Choroid plexus epithelial cell (primary cell): ENCODE measurements around the gene PTH2.

Experiments
- DNase-seq: peaks from one replicate; pipeline ENCODE4 v3.0.0-alpha.2; 2010; ENCODE audit warnings: low read depth
- H3K4me3 ChIP-seq: 2 replicates; pipeline ENCODE4 v1.5.1; 2011; ENCODE audit warnings: low read depth, mild to moderate bottlenecking, control low read depth, low read length, moderate library complexity
- TF ChIP-seq, protein P1 (sequence below): conservative IDR thresholded peaks from 2 replicates; pipeline ENCODE4 v1.5.1; 2011; ENCODE audit warnings: low read depth, mild to moderate bottlenecking, control low read depth, inconsistent platforms, low read length, moderate library complexity

The PTH2 gene

DNA sequence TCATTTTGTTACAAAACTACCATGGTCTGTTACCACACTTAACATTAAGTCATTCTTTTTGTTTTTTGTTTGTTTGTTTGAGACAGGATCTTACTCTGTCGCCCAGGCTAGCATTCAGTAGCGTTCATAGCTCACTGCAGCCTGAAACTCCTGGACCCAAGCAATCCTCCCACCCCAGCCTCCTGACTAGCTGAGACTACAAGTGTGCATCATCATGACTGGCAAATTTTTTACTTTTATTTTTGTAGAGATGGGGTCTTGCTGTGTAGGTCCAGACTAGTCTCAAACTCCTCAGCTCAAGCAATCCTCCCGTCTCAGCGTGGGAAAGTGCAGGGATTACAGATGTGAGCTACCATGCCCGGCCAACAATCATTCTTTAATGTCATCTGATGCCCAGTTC is 33.1 kb upstream of the PTH2 start:
- TF ChIP-seq, protein P1, sequence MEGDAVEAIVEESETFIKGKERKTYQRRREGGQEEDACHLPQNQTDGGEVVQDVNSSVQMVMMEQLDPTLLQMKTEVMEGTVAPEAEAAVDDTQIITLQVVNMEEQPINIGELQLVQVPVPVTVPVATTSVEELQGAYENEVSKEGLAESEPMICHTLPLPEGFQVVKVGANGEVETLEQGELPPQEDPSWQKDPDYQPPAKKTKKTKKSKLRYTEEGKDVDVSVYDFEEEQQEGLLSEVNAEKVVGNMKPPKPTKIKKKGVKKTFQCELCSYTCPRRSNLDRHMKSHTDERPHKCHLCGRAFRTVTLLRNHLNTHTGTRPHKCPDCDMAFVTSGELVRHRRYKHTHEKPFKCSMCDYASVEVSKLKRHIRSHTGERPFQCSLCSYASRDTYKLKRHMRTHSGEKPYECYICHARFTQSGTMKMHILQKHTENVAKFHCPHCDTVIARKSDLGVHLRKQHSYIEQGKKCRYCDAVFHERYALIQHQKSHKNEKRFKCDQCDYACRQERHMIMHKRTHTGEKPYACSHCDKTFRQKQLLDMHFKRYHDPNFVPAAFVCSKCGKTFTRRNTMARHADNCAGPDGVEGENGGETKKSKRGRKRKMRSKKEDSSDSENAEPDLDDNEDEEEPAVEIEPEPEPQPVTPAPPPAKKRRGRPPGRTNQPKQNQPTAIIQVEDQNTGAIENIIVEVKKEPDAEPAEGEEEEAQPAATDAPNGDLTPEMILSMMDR = no peak
- H3K4me3 ChIP-seq = no peak overlapping the region
- DNase-seq = no peak

DNA sequence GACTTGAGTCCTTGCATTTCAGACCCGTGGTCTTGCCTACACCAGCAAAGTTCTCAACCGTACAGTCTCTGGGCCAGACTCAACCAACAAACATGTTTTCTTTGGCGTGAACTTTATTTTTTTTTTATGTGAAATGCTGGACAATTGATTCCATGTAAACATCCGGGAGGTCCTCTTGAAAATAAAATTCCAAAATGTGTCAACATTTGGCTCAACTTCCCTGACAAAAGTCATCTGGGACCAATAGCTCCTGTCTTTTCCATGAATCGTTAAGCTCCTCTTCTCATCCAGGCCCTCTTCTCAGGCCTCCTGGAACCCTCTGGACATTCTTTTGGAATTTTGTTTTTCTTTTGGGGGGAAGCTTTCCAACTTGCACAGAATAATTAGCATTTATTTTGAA is 32.5 kb upstream of the PTH2 start:
- no peak overlapping the region for H3K4me3 ChIP-seq
- TF ChIP-seq, protein P1 = no peak
- no peak for DNase-seq

DNA sequence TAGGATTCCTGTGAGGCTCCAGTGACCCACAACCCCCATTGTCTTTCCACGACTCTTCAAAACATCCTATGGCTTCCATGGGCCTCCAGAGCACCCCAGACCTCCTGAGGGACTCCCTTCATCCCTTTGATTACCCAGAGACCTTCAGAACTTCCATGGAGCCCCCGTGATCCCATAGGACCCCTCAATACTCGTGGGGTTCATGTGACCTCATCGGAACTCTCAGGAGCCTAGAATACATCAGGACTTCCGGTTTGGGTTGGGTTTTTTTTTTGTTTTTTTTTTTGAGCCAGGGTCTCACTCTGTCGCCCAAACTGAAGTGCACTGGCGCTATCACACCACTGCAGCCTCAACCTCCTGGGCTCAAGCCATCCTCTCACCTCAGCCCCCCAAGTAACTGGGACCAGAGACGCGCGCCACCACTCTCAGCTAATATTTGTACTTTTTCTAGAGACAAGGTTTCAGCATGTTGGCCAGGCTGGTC is 30.6 kb upstream of the PTH2 start:
- DNase-seq = no peak
- TF ChIP-seq, protein P1 = no peak
- H3K4me3 ChIP-seq = peak overlapping the region; percentile 84

DNA sequence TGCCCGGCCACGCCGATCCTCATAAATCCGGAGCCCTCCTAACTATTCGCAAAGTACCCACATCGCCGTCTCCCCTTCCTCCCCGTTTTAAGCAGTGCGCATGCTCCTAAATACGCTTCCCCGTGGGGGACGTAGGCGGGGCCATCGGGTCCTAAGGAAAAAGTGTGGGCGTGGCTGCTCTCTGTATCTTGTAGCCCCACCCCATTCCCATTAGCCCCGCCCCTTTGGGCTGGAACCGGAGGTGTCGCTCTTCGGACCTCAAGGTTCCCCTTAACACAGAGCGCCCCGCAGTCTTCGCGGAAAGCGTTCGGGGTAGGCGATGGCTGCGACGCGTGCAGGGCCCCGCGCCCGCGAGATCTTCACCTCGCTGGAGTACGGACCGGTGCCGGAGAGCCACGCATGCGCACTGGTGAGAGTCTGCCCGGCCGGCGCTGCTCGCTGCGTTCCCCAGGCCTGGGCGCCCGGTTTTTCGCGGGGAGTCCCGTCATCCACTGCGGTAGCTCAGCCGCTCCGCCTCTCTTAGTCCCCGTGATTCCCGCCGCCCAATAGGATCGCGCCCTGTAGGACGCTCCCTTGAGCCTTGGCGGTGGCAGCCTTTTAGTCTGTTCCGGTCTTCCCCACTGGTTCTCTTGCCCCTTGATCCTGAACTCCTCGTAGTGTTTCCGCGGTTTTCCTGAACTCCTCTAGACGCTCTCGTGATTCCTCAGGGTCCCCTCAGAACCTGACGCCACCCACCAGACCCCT is 29.9 kb upstream of the PTH2 start, which contains the start of gene ALDH16A1:
Gene ALDH16A1 (plus strand): TSS at position 213 of the 744 bp plus-strand sequence. CDS start 107 bp downstream, at position 320.
- H3K4me3 ChIP-seq = peak within 1 kb of the TSS; percentile 84
- peak; percentile 99 for DNase-seq
- TF ChIP-seq, protein P1 = peak; percentile 8

DNA sequence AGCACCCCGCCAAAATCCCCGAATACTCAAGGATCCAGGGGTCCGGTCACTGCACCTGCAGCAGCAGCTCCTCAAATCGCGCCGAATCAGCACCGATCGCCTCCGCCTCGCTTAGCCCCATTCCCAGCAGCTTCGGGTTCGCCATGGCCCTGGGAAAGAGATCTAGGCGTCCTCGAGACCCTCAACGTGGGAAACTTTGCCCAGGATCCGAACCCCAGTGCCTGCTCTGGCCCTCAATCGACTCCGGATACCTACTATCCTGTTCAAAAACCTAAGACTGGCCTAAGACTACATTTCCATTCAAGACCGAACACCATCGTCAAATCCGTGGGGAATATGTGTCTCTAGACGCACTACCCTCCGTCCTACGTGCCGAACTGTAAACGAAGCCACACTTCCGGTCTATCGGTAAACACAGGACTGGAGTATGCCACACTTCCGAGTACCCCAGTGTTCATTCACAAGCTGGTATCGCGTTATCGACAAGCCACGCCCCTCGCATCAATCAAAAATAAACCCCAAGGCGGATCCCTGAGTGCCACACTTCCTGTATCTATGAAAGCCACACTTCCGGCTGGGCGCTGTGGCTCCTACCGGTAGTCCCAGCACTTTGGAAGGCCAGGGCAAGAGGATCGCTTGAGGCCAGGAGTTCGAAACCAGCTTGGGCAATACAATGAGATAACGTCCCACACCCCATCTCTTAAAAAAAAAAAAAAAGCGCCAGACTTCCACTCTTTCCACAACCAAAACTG is 28.4 kb upstream of the PTH2 start, which contains the start of gene PIH1D1:
Gene PIH1D1 (minus strand): TSS at position 385 of the 752 bp plus-strand sequence. CDS start 240 bp downstream, at position 145.
- peak; percentile 100 for DNase-seq
- TF ChIP-seq, protein P1 = peak; percentile 36
- peak within 1 kb of the TSS; percentile 93 for H3K4me3 ChIP-seq

DNA sequence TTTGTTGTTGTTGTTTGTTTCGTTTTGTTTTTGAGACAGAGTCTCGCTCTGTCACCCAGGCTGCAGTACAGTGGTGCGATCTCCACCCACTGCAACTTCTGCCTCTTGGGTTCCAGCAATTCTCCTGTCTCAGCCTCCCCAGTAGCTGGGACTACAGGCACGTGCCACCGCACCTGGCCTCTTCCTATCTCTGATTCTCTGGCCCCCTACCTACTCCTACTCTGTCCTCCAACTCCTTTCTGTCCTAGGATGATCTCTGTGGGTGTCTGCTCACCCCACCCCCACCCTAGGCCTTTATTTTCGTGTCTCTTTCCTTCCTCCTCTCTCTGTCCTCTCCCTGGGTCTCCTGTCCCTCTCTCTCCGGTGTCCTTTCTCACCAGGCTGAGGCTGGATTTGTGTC is 27.2 kb upstream of the PTH2 start:
- no peak overlapping the region for H3K4me3 ChIP-seq
- TF ChIP-seq, protein P1 = no peak
- DNase-seq = no peak
